ENCODE measurements around the gene KIF6.
"Not testable (repeated sequence)": the region's sequence is repeated elsewhere in the genome, so short reads cannot be mapped to it uniquely, and the experiment has no call there.

KIF6 gene

GRCh38 chr6:39553860-39554802 lies 171.1 kb downstream of the KIF6 start:
- no peak for DNase-seq (ENCODE audit: low read depth)

GRCh38 chr6:39553029-39553428 lies 172.2 kb downstream of the KIF6 start:
- DNase-seq (ENCODE audit: low read depth), result no peak

GRCh38 chr6:39550191-39550590 lies 175.0 kb downstream of the KIF6 start:
- DNase-seq (ENCODE audit: low read depth), result no peak

- no peak for DNase-seq (ENCODE audit: low read depth)
These were observed 178.5 kb downstream of the KIF6 start for GRCh38 chr6:39546731-39547130.

GRCh38 chr6:39543950-39544349 lies 181.3 kb downstream of the KIF6 start:
- DNase-seq (ENCODE audit: low read depth), result no peak

GRCh38 chr6:39543095-39543494 lies 182.1 kb downstream of the KIF6 start:
- DNase-seq (ENCODE audit: low read depth), result no peak

- no peak for DNase-seq (ENCODE audit: low read depth)
These were observed 184.8 kb downstream of the KIF6 start for GRCh38 chr6:39540454-39540853.

- no peak for DNase-seq (ENCODE audit: low read depth)
These were observed 194.9 kb downstream of the KIF6 start for GRCh38 chr6:39530201-39530759.

GRCh38 chr6:39527792-39528564 lies 197.2 kb downstream of the KIF6 start:
- DNase-seq (ENCODE audit: low read depth), result no peak

- DNase-seq (ENCODE audit: low read depth), result no peak
These were observed 201.2 kb downstream of the KIF6 start for GRCh38 chr6:39524007-39524406.

- DNase-seq (ENCODE audit: low read depth), result no peak
These were observed 203.2 kb downstream of the KIF6 start for GRCh38 chr6:39521958-39522357.

- no peak for DNase-seq (ENCODE audit: low read depth)
These were observed 204.3 kb downstream of the KIF6 start for GRCh38 chr6:39520916-39521315.

GRCh38 chr6:39520411-39520810 lies 204.8 kb downstream of the KIF6 start:
- DNase-seq (ENCODE audit: low read depth), result no peak

- DNase-seq (ENCODE audit: low read depth), result no peak
These were observed 207.0 kb downstream of the KIF6 start for GRCh38 chr6:39518221-39518620.

GRCh38 chr6:39517756-39518155 lies 207.5 kb downstream of the KIF6 start:
- DNase-seq (ENCODE audit: low read depth), result peak; percentile 57

GRCh38 chr6:39516471-39516870 lies 208.7 kb downstream of the KIF6 start:
- no peak for DNase-seq (ENCODE audit: low read depth)

GRCh38 chr6:39515471-39515870 lies 209.7 kb downstream of the KIF6 start:
- no peak for DNase-seq (ENCODE audit: low read depth)

- no peak for DNase-seq (ENCODE audit: low read depth)
These were observed 210.2 kb downstream of the KIF6 start for GRCh38 chr6:39515006-39515405.

- DNase-seq (ENCODE audit: low read depth), result not testable (repeated sequence)
These were observed 215.4 kb downstream of the KIF6 start for GRCh38 chr6:39509831-39510230.

- DNase-seq (ENCODE audit: low read depth), result no peak
These were observed 216.7 kb downstream of the KIF6 start for GRCh38 chr6:39508515-39508914.

GRCh38 chr6:39507331-39507998 lies 217.7 kb downstream of the KIF6 start:
- no peak for DNase-seq (ENCODE audit: low read depth)

- not testable (repeated sequence) for DNase-seq (ENCODE audit: low read depth)
These were observed 222.7 kb downstream of the KIF6 start for GRCh38 chr6:39502362-39502955.
